ENCODE data around the gene PXN. TPM values are rescaled to one million over a fixed set of nuclear protein-coding genes. Genes with fewer than 3 reads are reported as not detected.
"Not testable (repeated sequence)": the region's sequence is repeated elsewhere in the genome, so short reads cannot be mapped to it uniquely, and the experiment has no call there.

PXN gene
- total RNA-seq, 1 experiment from 2014 or later, result 44.2 TPM

DNA sequence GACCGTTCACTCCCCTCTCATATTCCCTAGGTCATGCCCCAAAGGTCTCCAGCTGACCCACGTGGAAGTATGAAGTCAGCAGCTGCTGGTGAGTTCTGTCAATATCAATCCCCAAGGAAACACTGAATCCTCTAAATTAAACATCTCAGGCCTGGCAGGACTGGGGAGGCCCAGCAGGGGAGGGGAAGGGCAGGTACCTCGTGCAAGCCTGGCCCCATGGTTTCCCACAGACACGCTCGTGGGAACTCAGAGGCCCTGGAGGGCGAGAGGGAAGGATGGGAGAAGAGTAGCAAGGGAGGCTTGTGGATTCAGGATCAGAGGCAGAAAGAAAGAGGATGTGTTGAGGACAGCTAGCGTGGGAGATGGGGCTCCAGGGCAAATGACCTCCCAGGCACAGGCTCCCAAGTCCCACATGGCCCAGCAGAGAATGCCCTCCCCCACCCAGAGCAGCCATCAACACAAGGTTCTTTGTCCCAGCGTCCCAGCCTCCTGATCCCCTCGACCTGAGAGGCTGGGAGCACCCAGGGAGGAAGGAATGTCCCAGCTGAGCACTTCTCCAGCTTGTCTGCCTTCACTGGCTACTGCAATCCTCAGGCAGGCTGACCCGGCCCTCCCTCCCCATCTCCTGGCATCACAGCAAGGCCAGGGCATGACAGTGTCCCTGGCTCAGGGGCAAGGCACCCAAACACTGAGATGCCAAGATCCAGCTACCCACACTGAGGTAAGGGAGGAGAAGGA, 44.5 kb downstream of the PXN start:
- peaks cover 95% of the 10 kb centered on the region for H3K36me3 ChIP-seq
- no peak overlapping the region for H3K27ac ChIP-seq
- no peaks in the 10 kb centered on the region for H3K27me3 ChIP-seq (replicated peaks)
- no peak overlapping the region for H3K4me3 ChIP-seq
- no peaks in the 10 kb centered on the region for H3K4me1 ChIP-seq (replicated peaks)
- no peaks in the 10 kb centered on the region for H3K9me3 ChIP-seq (replicated peaks)
- no peak for DNase-seq (ENCODE audit: low read depth in 1 of 2, low spot score in 2 of 2)

DNA sequence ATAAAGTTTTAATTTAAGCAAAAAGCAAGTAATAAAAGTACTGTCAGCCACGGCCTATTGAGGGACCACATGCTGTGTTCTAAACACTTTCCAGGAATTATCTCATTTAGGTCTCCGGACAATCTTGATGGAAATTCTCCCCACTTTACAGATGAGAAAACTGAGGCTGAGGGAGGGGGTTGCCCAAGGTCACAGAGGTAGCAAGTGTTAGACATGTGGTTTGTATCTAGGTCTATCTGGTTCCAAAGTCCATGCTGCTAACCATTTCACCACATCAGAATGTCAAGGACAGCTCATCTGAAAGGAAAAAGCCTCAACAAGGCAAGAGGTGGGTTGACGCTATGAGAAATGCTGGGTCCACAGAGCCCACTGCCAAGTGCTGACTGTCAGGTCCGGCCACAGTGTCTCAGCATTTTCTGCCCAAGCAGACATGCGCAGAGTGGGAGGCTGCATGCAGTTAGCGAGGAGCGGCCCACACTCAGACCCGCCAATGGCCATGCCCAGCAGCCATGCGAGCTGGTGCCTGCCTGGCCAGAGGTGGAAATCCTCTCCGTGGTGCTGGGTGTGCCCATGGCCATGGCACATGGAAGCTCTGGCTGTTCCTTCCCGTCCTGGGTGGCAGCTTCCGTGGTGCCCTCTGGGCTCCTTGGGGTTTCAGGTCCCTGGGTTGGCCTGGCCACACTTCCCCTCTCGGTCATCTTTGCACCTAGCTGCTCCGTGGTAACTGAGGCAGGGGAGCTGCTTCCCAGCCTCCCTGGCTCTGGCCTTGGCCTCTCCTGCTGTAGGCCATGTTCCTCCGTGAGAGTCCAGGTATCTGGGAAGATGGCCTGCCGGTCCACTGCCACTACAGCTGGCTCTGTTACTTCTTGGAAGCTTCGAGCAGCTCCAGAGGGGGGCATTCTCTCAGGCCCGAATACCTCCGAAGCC, 46.6 kb downstream of the PXN start:
- H3K36me3 ChIP-seq, result peaks cover 95% of the 10 kb centered on the region

DNA sequence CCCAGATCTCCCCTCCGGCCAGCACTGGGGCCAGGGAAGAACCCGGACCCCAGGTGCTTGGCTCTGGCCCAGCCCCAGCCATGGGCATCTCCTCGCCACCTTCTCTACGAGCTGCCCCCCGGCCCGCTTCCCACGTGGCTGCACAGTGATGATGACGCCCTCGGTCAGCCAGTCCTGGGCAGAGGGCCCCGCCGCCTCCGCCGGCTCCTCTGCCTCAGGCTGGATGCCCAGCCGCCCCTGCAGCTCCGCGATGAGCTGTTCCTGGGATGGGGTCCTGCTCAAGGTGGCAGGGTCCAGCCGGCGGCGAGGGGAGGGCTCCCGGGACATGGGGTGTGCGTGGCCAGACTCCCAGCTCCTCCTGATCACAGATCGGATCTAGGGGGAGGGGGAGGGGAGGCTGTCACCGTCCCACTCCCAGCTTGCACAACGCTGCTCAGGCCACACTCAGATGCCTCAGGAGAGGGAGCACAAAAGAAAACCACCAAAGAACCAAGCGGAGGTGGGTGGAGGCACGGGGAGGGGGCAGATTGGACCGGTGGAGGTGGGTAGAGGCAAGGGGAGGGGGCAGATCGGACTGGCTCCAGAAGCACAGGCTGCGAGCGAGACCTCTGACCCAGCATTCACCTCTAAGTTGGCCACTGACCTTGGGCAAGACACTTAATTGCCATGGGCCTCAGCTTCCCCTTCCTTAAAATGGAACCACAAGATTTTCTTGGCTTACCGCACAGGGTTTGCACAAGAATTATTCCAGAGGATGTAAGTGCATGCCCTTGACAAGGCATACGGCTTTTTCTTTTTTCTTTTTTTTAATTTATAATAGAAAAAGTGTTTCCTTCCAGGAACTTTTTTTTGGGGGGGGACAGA, 48.6 kb downstream of the PXN start:
- no peak overlapping the region for H3K4me3 ChIP-seq
- no peaks in the 10 kb centered on the region for H3K27me3 ChIP-seq (replicated peaks)
- H3K27ac ChIP-seq, result no peak overlapping the region
- no peaks in the 10 kb centered on the region for H3K9me3 ChIP-seq (replicated peaks)
- DNase-seq (ENCODE audit: low read depth in 1 of 2, low spot score in 2 of 2), result no peak
- no peaks in the 10 kb centered on the region for H3K4me1 ChIP-seq (replicated peaks)
- H3K36me3 ChIP-seq, result peaks cover 95% of the 10 kb centered on the region

More for the DNA sequence above, 46.6 kb downstream of the PXN start:
- no peak for DNase-seq (ENCODE audit: low read depth in 1 of 2, low spot score in 2 of 2)
- Histone ChIP-seq H3K4me1 (replicated peaks) (no peaks in the 10 kb centered on the region), H3K4me3 (no peak overlapping the region), H3K27me3 (replicated peaks) (no peaks in the 10 kb centered on the region), H3K9me3 (replicated peaks) (no peaks in the 10 kb centered on the region), H3K27ac (no peak overlapping the region)

DNA sequence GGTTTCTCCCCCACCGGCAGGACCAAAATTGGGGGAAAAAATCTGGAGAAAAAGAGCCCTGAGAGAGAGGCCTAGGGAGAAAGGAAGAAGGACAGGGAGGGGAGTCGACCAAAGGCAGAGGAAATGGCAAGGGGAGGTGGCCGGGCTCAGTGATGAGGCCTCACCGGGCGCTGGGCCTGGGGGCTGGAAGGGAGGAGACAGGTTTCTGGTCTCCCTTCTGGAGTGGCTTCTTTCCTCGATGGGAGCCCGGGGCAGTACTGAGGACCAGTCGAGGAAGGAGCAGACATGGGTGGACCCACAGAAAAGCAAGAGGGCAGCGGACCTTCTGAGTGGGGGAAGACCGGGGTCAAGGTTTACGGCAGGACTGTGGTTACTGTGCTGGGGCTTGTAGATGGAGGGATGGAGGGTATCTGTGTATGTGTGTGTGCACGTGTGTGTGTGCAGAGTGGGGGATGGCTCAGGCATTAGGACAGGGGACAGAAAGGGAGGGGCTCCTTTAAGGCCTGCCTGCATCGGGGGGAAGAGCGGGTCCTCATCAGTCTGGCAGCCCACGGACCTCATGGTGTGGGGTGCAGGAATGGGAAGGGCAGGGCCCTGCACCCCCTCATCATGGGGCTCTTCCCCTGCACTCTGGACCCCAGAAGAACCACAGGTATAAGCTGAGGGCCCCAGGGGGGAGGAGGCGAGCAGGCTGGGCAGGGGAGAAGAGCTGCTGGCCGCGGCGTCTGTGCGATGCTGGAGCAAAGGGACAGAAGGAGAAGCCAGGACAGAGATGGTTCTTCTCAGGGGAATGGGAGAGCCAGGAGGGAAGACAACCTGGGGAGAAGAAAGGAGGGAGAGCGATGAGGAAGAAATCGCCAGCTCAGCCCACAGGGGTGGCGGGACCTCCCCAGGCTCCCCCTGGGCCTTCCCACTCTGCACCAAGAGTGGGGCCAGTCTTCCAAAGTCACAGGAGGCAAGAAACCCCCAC, 49.5 kb downstream of the PXN start:
- Histone ChIP-seq H3K27ac (no peak overlapping the region), H3K4me3 (no peak overlapping the region), H3K36me3 (peaks cover 95% of the 10 kb centered on the region), H3K9me3 (replicated peaks) (no peaks in the 10 kb centered on the region), H3K4me1 (replicated peaks) (no peaks in the 10 kb centered on the region), H3K27me3 (replicated peaks) (no peaks in the 10 kb centered on the region)
- no peak for DNase-seq (ENCODE audit: low read depth in 1 of 2, low spot score in 2 of 2)

DNA sequence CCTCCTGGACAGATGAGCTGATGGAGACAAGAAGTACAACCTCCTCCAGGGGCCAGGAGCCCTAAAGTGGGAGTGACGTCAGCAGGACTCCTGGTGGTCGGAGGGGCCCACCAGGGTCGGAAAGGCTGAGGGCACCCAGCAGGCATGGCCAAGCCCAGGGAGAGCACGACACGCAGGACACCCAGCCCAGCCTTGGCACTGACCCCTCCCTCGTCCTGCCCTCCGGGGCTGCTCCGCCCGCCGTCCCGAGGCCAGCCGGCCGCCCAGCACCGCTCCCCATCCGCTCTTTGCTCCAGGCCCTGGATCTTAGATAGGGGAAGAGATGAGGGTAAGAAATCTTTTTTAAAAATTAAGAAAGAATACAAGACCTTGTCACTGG, 50.2 kb downstream of the PXN start:
- H3K27ac ChIP-seq, result no peak overlapping the region
- H3K4me3 ChIP-seq, result no peak overlapping the region
- H3K4me1 ChIP-seq (replicated peaks), result no peaks in the 10 kb centered on the region
- H3K36me3 ChIP-seq, result peaks cover 95% of the 10 kb centered on the region
- H3K9me3 ChIP-seq (replicated peaks), result no peaks in the 10 kb centered on the region
- no peaks in the 10 kb centered on the region for H3K27me3 ChIP-seq (replicated peaks)
- DNase-seq (ENCODE audit: low read depth in 1 of 2, low spot score in 2 of 2), result no peak

DNA sequence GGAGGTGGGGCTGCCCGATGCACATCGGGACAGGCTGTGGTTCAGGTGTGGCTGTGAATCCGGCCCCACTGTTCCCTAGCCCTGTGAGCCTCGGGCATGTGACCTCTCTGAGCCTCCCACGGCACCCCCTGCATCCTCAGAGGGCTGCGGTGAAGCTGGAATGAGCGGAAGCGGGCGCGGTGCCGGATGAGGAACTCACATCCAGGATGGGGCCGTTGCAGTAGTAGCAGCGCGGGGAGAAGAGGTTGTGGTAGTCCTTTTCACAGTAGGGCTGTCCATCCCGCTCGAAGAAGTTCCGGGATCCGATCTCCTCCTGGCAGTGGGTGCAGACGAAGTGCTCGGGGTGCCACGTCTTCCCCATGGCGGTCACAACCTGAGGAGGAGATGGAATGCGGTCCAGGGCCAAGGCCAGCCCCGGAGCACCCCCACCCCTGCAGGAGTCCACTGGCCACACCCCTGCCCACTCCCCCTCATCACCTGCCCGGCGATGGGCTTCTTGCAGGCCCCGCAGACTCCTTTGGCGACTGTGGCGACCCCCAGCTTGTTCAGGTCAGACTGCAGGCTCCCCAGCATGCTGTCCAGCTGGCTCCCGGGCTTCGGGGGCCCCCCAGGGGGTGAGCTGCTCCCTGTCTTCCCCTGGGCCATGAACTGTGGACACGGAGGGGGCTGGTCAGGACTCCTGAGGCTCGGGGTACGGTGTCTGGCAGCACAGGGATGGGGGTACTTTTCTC, 50.7 kb downstream of the PXN start:
- DNase-seq (ENCODE audit: low read depth in 1 of 2, low spot score in 2 of 2), result no peak
- H3K27ac ChIP-seq, result no peak overlapping the region
- H3K36me3 ChIP-seq, result peaks cover 95% of the 10 kb centered on the region
- no peak overlapping the region for H3K4me3 ChIP-seq
- H3K4me1 ChIP-seq (replicated peaks), result no peaks in the 10 kb centered on the region
- H3K27me3 ChIP-seq (replicated peaks), result no peaks in the 10 kb centered on the region
- no peaks in the 10 kb centered on the region for H3K9me3 ChIP-seq (replicated peaks)

DNA sequence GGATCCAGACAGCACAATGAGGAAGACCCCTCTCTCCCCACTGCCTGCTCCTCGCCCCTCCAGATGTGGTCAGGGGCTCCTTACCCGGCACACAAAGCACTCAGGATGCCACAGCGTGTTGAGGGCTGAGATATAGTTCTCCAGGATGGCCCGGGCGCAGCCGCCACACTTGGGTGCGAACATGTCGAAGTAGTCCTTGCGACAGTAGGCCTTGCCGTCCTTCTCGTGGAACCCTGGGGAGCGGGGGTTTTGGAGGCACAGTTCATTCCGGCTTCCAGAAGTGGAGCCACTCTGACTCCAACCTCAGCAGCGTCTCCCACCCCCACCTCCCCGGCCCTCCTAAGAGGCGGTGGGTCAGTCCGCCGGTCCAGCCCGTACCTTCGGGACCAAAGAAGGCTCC, 51.8 kb downstream of the PXN start:
- Histone ChIP-seq H3K9me3 (replicated peaks) (no peaks in the 10 kb centered on the region), H3K27me3 (replicated peaks) (no peaks in the 10 kb centered on the region), H3K4me1 (replicated peaks) (no peaks in the 10 kb centered on the region), H3K36me3 (peaks cover 85% of the 10 kb centered on the region), H3K27ac (no peak overlapping the region), H3K4me3 (no peak overlapping the region)
- no peak for DNase-seq (ENCODE audit: low read depth in 1 of 2, low spot score in 2 of 2)

DNA sequence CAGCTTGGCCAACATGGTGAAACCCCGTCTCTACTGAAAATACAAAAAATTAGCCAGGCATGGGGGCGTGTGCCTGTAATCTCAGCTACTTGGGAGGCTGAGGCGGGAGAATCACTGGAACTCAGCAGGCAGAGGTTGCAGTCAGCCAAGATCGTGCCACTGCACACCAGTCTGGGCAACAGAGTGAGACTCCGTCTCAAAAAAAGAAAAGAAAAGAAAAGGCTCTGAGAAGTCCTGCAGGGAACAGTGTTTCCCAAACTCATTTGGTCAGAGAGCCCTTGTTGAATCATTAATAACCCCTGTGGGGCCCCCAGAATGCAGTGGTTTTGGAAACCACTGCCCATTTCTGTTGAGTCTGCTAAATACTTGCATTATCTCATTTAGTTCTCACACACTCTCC, 52.3 kb downstream of the PXN start:
- H3K4me1 ChIP-seq (replicated peaks); DNase-seq (ENCODE audit: low read depth in 1 of 2, low spot score in 2 of 2); H3K4me3 ChIP-seq; H3K9me3 ChIP-seq (replicated peaks); H3K27me3 ChIP-seq (replicated peaks); H3K27ac ChIP-seq: not testable (repeated sequence)
- peaks cover 79% of the 10 kb centered on the region for H3K36me3 ChIP-seq

DNA sequence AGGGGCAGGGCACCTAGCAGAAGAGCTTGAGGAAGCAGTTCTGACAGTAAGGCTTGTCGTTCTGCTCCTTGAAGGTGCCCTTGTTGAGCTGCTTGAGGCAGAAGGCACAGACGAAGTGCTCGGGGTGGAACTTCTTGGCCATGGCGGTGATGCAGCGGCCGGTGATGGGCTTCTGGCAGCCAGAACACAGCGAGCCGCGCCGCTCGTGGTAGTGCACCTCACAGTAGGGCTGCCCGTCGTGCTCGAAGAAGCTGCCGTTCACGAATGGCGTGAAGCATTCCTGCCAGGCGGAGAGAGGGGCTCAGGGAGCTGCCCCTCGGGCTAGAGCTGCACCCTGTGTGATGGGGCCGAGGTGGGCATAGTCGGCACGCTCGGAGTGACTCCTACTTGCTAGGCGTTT, 53.2 kb downstream of the PXN start:
- no peak overlapping the region for H3K27ac ChIP-seq
- DNase-seq (ENCODE audit: low read depth in 1 of 2, low spot score in 2 of 2), result no peak
- H3K4me3 ChIP-seq, result no peak overlapping the region
- no peaks in the 10 kb centered on the region for H3K9me3 ChIP-seq (replicated peaks)
- no peaks in the 10 kb centered on the region for H3K27me3 ChIP-seq (replicated peaks)
- H3K4me1 ChIP-seq (replicated peaks), result no peaks in the 10 kb centered on the region
- H3K36me3 ChIP-seq, result peaks cover 80% of the 10 kb centered on the region

DNA sequence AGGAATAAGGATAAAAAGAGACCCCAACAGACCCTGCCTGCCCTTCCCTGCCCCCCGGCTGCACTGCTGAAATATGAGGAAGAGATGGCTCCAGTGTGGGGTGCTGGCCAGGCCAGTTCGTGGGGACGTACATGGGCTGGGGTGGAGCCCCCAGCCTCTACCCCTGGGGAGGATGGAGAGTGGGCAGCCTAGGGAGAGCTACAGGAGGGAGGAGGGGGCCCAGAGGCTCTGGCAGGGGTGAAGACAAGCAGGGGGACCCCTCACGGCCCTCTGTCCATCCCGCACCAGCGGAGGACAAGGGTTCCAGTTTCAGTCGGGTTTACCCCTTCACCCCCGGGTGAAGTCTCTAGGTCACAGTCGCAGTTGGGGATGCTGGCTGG, 53.6 kb downstream of the PXN start:
- H3K36me3 ChIP-seq, result peaks cover 78% of the 10 kb centered on the region

DNA sequence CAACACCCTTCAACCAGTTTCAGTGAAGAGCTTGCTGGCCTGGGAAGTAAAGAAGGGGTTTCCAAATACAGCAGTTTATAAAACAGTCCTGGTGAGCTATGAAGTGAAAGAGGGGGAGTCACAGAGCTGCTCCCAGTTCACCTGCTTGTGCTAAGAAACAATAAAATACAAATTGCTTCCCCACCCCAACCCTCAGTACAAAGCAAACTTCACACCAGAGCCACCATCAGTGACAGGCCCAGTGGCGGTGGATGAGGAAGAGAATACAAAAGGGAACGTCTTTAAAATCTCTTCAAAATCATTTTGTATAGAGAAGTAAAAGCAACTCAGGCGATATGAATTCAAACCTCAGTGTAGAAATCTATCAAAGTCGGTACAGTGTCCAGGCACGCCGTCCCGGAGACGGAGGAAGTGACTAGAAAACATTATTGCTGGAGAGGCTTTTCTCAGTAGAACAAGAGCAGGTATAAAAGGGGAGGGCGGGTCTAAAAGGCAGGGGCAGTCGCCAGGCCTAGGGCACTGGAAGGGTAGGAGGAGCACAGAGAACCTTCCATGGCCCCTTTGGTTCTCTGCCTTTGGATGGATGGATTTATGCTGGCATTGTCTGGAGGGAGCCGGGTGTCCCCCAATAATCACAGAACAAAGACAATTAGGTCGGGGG, 54.2 kb downstream of the PXN start:
- Histone ChIP-seq H3K27me3 (replicated peaks) (no peaks in the 10 kb centered on the region), H3K27ac (no peak overlapping the region), H3K9me3 (replicated peaks) (no peaks in the 10 kb centered on the region), H3K4me1 (replicated peaks) (no peaks in the 10 kb centered on the region), H3K36me3 (peaks cover 74% of the 10 kb centered on the region), H3K4me3 (no peak overlapping the region)
- no peak for DNase-seq (ENCODE audit: low read depth in 1 of 2, low spot score in 2 of 2)

More for the DNA sequence above, 53.6 kb downstream of the PXN start:
- no peak for DNase-seq (ENCODE audit: low read depth in 1 of 2, low spot score in 2 of 2)
- Histone ChIP-seq H3K27me3 (replicated peaks) (no peaks in the 10 kb centered on the region), H3K4me3 (no peak overlapping the region), H3K9me3 (replicated peaks) (no peaks in the 10 kb centered on the region), H3K27ac (no peak overlapping the region), H3K4me1 (replicated peaks) (no peaks in the 10 kb centered on the region)

DNA sequence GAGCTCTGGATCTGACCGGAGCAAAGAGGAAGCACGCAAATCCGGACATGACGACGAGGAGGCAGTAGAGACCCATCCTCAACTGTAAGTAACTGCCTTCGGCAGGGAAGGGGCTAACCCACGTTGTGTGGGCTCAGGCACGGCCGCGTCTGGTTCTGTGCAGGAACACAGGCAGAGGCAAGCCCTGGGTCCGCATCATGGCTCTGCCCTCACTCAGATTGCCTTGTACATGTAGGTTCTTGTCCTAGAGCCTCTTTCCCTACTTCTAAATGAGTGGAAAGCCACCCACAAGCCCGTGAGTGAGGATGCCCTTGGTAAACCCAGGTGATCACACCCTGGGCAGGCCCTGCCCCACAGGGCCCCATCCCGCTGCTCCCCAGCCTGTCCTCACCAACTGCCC, 55.7 kb downstream of the PXN start:
- H3K4me1 ChIP-seq (replicated peaks), result no peaks in the 10 kb centered on the region
- no peak overlapping the region for H3K27ac ChIP-seq
- H3K36me3 ChIP-seq, result peaks cover 58% of the 10 kb centered on the region
- no peak overlapping the region for H3K4me3 ChIP-seq
- no peaks in the 10 kb centered on the region for H3K27me3 ChIP-seq (replicated peaks)
- DNase-seq (ENCODE audit: low read depth in 1 of 2, low spot score in 2 of 2), result no peak
- no peaks in the 10 kb centered on the region for H3K9me3 ChIP-seq (replicated peaks)

Data from SJSA1 (cell line).